H1 (cell line): ENCODE results near the gene NIM1K. TPM values are rescaled to one million over a fixed set of nuclear protein-coding genes. Genes with fewer than 3 reads are reported as not detected.

Source experiments
- CBX5 ChIP-seq: fragments of 300-800, 300-1000 bp; sonication (generic); IDR thresholded peaks from 2 replicates; pipeline ENCODE4 v1.7.1; 2016; ENCODE audit warnings: antibody characterized with exemption, low read length, low read depth
- GTF2F1 ChIP-seq: IDR thresholded peaks from 2 replicates; pipeline ENCODE4 v1.6.1; 2012; ENCODE audit warnings: low read depth, low read length, improper control_type of control experiment, borderline replicate concordance
- SIN3A ChIP-seq, 2 experiments: IDR thresholded peaks in 1 of 2; conservative IDR thresholded peaks in 1 of 2; 2 replicates each; pipeline ENCODE4 v1.6.1; 2011 to 2012; ENCODE audit warnings: low read length in 2 of 2, improper control_type of control experiment in 1 of 2, low read depth in 1 of 2, mild to moderate bottlenecking in 1 of 2
- SIRT6 ChIP-seq: IDR thresholded peaks from one replicate; pipeline ENCODE4 v1.7.1; 2012; ENCODE audit warnings: low read length, inconsistent platforms
- TAF7 ChIP-seq: optimal IDR thresholded peaks from 2 replicates; pipeline ENCODE3; 2011; ENCODE audit warnings: low read depth, mild to moderate bottlenecking, inconsistent platforms, low read length, moderate library complexity, borderline replicate concordance
- TEAD4 ChIP-seq: IDR thresholded peaks from 2 replicates; pipeline ENCODE4 v1.6.1; 2012; ENCODE audit warnings: low read depth, low read length, inconsistent platforms, mixed read lengths
- polyA plus RNA-seq, 7 experiments: library from polyadenylated mRNA; depleted of rRNA in 3 of 7; stranded (reverse) in 5 of 7; unstranded in 2 of 7; fragments of >200 nt in 5 of 7; fragments of 200-250 nt in 2 of 7; gene quantifications; 1 replicate in 5 of 7; 2 replicates in 1 of 7; 4 replicates in 1 of 7; pipeline versions ENCODE4 v1.2.1 to v1.2.3, GENCODE V29; 2011 to 2013; ENCODE audit warnings: missing spikeins in 2 of 7, mixed read lengths in 2 of 7
- total RNA-seq: library from RNA; stranded (reverse); fragmentation: NEBNext Ultra II Directional; extraction: Animal tissue kit (Norgen Biotek cat#: 25700); gene quantifications from 2 replicates; pipeline ENCODE4 v1.2.1, GENCODE V29; 2021
- TF ChIP-seq, protein P1 (sequence below): IDR thresholded peaks from 2 replicates; pipeline ENCODE4 v1.6.1; 2011; ENCODE audit warnings: low read length, improper control_type of control experiment

NIM1K gene
- total and polyA plus RNA-seq, 2 of the 8 experiments (the other 6 are each of a cell fraction or from before 2014, with no cell fraction given) = not detected

GRCh38 chr5:43315682-43316081, 123.7 kb downstream of the NIM1K start (continued):
- TF ChIP-seq, protein P1, sequence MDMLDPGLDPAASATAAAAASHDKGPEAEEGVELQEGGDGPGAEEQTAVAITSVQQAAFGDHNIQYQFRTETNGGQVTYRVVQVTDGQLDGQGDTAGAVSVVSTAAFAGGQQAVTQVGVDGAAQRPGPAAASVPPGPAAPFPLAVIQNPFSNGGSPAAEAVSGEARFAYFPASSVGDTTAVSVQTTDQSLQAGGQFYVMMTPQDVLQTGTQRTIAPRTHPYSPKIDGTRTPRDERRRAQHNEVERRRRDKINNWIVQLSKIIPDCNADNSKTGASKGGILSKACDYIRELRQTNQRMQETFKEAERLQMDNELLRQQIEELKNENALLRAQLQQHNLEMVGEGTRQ = no peak
- TF ChIP-seq TEAD4 = no peak
- no peak for TF ChIP-seq TAF7
- no peak for TF ChIP-seq SIRT6
- no peak for TF ChIP-seq CBX5
- no peak for TF ChIP-seq GTF2F1
- TF ChIP-seq SIN3A (conservative IDR thresholded peaks at IDR 0.05 in 1 of 2, IDR thresholded peaks at IDR 0.05 in 1 of 2; ENCODE audit: low read depth in 1 of 2, low read length in 2 of 2) = no peak
- TF ChIP-seq, all 59 proteins: peak for 0
